HepG2 (cell line): ENCODE results near the gene CAMSAP3. TPM values are rescaled to one million over a fixed set of nuclear protein-coding genes. Genes with fewer than 3 reads are reported as not detected.

Source experiments
- ATF3 ChIP-seq: sonication (generic); formaldehyde crosslinking; IDR thresholded peaks from 2 replicates; pipeline ENCODE4 v1.4.0; 2020; ENCODE audit warnings: missing genetic modification reagents
- EHMT2 ChIP-seq: fragments of 200-600 bp; sonication (generic); IDR thresholded peaks from 2 replicates; pipeline ENCODE4 v1.7.0; 2017; ENCODE audit warnings: antibody characterized with exemption, low read depth, low read length, borderline replicate concordance
- ESRRA ChIP-seq: sonication (generic); formaldehyde crosslinking; IDR thresholded peaks from 2 replicates; pipeline ENCODE4 v1.5.1; 2020; ENCODE audit warnings: mild to moderate bottlenecking, low read depth, missing genetic modification reagents
- GABPB1 ChIP-seq: IDR thresholded peaks from 2 replicates; pipeline ENCODE4 v1.6.1; 2016; ENCODE audit warnings: mild to moderate bottlenecking, missing genetic modification reagents, moderate library complexity, missing compliant biosample characterization
- GATA4 ChIP-seq: sonication (generic); IDR thresholded peaks from 2 replicates; pipeline ENCODE4 v1.6.1; 2016; ENCODE audit warnings: antibody characterized with exemption, low read depth, borderline replicate concordance
- HNRNPLL ChIP-seq: fragments of 200-400 bp; formaldehyde crosslinking; IDR thresholded peaks from 2 replicates; pipeline ENCODE4 v1.6.1; 2017; ENCODE audit warnings: mild to moderate bottlenecking, low read depth, low read length; ENCODE audit not compliant: poor library complexity, severe bottlenecking
- JUND ChIP-seq: sonication (generic); formaldehyde crosslinking; IDR thresholded peaks from 2 replicates; pipeline ENCODE4 v1.8.0; 2022; ENCODE audit warnings: mild to moderate bottlenecking, missing genetic modification reagents
- LCORL ChIP-seq, 2 experiments: fragments of 450-650 bp in 1 of 2; sonication (generic) in 1 of 2; formaldehyde crosslinking in 1 of 2; IDR thresholded peaks; 2 replicates each; pipeline versions ENCODE4 v1.5.0 to v1.6.1; 2017 to 2020; ENCODE audit warnings: antibody characterized with exemption in 1 of 2, missing genetic modification reagents in 1 of 2
- MAZ ChIP-seq, 2 experiments: sonication (generic) in 1 of 2; formaldehyde crosslinking in 1 of 2; IDR thresholded peaks; 2 replicates each; pipeline versions ENCODE4 v1.5.0 to v1.6.1; 2012 to 2020; ENCODE audit warnings: low read depth in 2 of 2, mild to moderate bottlenecking in 2 of 2, borderline replicate concordance in 1 of 2, improper control_type of control experiment in 1 of 2, low read length in 1 of 2, missing genetic modification reagents in 1 of 2, moderate library complexity in 1 of 2
- TFDP2 ChIP-seq: sonication (generic); formaldehyde crosslinking; IDR thresholded peaks from 2 replicates; pipeline ENCODE4 v1.4.0; 2020; ENCODE audit warnings: missing genetic modification reagents
- THYN1 ChIP-seq: sonication (generic); formaldehyde crosslinking; IDR thresholded peaks from 2 replicates; pipeline ENCODE4 v1.8.1; 2023; ENCODE audit warnings: low read depth, mild to moderate bottlenecking, moderate library complexity, missing genetic modification reagents, borderline replicate concordance
- ZBTB7B ChIP-seq: sonication (generic); formaldehyde crosslinking; IDR thresholded peaks from 2 replicates; pipeline ENCODE4 v1.4.0; 2020; ENCODE audit warnings: missing genetic modification reagents
- ZFX ChIP-seq: sonication (generic); formaldehyde crosslinking; IDR thresholded peaks from 2 replicates; pipeline ENCODE4 v1.4.0; 2020; ENCODE audit warnings: mild to moderate bottlenecking, low read depth, missing genetic modification reagents, moderate library complexity
- ZNF20 ChIP-seq: sonication (generic); formaldehyde crosslinking; IDR thresholded peaks from 2 replicates; pipeline ENCODE4 v1.4.0; 2020; ENCODE audit warnings: mild to moderate bottlenecking, moderate library complexity, missing genetic modification reagents
- ZNF574 ChIP-seq: sonication (generic); formaldehyde crosslinking; IDR thresholded peaks from 2 replicates; pipeline ENCODE4 v1.4.0; 2020; ENCODE audit warnings: missing genetic modification reagents
- polyA plus RNA-seq, 8 experiments: library from polyadenylated mRNA; depleted of rRNA in 3 of 8; stranded (reverse) in 7 of 8; unstranded in 1 of 8; fragments of >200 nt; fragmentation: Illumina TruSeq in 4 of 8; extraction: Trizol in 4 of 8; gene quantifications; 2 replicates each; pipeline versions ENCODE4 v1.2.1 to v1.2.3, GENCODE V29; 2011 to 2016; ENCODE audit warnings: low read depth in 4 of 8, missing spikeins in 1 of 8, mixed read lengths in 1 of 8; ENCODE audit not compliant: insufficient read depth in 1 of 8
- total RNA-seq, 5 experiments: library from RNA; depleted of rRNA; stranded (reverse); fragments of >200 nt; fragmentation: Illumina TruSeq; extraction: Trizol; gene quantifications; 2 replicates each; pipeline ENCODE4 v1.2.3, GENCODE V29; 2016; ENCODE audit warnings: low read depth in 1 of 5
- TF ChIP-seq, protein P1 (sequence below): sonication (generic); formaldehyde crosslinking; IDR thresholded peaks from 2 replicates; pipeline ENCODE4 v1.8.0; 2022; ENCODE audit warnings: mild to moderate bottlenecking, missing genetic modification reagents
- TF ChIP-seq, protein P2 (sequence below): sonication (generic); formaldehyde crosslinking; IDR thresholded peaks from 2 replicates; pipeline ENCODE4 v1.4.0; 2020; ENCODE audit warnings: missing genetic modification reagents
- TF ChIP-seq, protein P3 (sequence below): sonication (generic); formaldehyde crosslinking; IDR thresholded peaks from 2 replicates; pipeline ENCODE4 v1.4.0; 2020; ENCODE audit warnings: missing genetic modification reagents

Gene CAMSAP3
- total and polyA plus RNA-seq, 2 of the 13 experiments (the other 11 are each of a cell fraction or from before 2014, with no cell fraction given), result 10.8 to 11.8 TPM

DNA sequence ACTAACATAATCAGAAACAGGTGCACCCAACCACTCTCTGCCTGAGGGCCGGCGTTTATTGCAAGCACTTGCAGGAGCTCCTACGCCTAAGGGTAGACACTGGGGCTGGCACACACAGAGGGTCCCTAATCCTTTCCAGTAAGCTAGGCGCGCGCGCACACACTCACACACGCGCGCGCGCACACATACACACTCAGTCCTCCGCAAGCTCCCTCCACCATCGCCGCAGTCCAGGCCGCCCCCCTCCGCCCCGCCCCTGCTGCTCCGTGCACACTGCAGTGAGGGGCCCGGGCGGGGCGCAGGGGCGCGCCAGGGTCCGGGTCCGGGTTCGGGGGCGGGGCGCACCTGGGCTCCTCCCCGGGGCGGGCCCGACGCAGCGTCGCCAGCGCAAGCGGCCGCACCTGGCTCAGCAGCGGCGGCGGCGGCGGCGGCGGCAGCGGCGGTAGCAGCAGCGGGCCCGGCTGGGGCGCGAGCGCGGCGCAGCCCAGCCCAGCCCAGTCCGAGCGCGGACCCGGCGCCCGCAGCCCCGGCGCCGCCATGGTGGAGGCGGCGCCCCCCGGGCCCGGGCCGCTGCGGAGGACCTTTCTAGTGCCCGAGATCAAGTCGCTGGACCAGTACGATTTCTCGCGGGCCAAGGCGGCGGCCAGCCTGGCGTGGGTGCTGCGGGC lies at the start of gene CAMSAP3 (continued):
- TF ChIP-seq TFDP2 (CRISPR knock-in tag) (peak; percentile 35; the same call in 1 of the 2 replicates), JUND (CRISPR knock-in tag) (no peak), ZBTB7B (CRISPR knock-in tag) (0 out of 2 replicates have a peak, but pooled peaks have one; percentile 47), ZNF574 (CRISPR knock-in tag) (no peak), LCORL (IDR thresholded peaks at IDR 0.05) (no peak), LCORL (CRISPR knock-in tag; IDR thresholded peaks at IDR 0.05) (0 out of 2 replicates have a peak, but pooled peaks have one; percentile 22), GABPB1 (CRISPR knock-in tag) (0 out of 2 replicates have a peak, but pooled peaks have one; percentile 25), ZNF20 (CRISPR knock-in tag) (no peak), ESRRA (CRISPR knock-in tag) (no peak), EHMT2 (no peak), ATF3 (CRISPR knock-in tag) (no peak), THYN1 (CRISPR knock-in tag) (no peak), HNRNPLL (peak; percentile 97), ZFX (CRISPR knock-in tag) (peak; percentile 40; the same call in 1 of the 2 replicates), GATA4 (no peak), MAZ (IDR thresholded peaks at IDR 0.05; ENCODE audit: borderline replicate concordance, low read depth, low read length) (peak; percentile 55; the same call in 1 of the 2 replicates), MAZ (CRISPR knock-in tag; IDR thresholded peaks at IDR 0.05; ENCODE audit: low read depth) (peak; percentile 75)
- TF ChIP-seq, protein P1, sequence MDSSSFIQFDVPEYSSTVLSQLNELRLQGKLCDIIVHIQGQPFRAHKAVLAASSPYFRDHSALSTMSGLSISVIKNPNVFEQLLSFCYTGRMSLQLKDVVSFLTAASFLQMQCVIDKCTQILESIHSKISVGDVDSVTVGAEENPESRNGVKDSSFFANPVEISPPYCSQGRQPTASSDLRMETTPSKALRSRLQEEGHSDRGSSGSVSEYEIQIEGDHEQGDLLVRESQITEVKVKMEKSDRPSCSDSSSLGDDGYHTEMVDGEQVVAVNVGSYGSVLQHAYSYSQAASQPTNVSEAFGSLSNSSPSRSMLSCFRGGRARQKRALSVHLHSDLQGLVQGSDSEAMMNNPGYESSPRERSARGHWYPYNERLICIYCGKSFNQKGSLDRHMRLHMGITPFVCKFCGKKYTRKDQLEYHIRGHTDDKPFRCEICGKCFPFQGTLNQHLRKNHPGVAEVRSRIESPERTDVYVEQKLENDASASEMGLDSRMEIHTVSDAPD, result no peak
- TF ChIP-seq, protein P2, sequence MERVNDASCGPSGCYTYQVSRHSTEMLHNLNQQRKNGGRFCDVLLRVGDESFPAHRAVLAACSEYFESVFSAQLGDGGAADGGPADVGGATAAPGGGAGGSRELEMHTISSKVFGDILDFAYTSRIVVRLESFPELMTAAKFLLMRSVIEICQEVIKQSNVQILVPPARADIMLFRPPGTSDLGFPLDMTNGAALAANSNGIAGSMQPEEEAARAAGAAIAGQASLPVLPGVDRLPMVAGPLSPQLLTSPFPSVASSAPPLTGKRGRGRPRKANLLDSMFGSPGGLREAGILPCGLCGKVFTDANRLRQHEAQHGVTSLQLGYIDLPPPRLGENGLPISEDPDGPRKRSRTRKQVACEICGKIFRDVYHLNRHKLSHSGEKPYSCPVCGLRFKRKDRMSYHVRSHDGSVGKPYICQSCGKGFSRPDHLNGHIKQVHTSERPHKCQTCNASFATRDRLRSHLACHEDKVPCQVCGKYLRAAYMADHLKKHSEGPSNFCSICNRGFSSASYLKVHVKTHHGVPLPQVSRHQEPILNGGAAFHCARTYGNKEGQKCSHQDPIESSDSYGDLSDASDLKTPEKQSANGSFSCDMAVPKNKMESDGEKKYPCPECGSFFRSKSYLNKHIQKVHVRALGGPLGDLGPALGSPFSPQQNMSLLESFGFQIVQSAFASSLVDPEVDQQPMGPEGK (CRISPR knock-in tag), result peak; percentile 88
- TF ChIP-seq, protein P3, sequence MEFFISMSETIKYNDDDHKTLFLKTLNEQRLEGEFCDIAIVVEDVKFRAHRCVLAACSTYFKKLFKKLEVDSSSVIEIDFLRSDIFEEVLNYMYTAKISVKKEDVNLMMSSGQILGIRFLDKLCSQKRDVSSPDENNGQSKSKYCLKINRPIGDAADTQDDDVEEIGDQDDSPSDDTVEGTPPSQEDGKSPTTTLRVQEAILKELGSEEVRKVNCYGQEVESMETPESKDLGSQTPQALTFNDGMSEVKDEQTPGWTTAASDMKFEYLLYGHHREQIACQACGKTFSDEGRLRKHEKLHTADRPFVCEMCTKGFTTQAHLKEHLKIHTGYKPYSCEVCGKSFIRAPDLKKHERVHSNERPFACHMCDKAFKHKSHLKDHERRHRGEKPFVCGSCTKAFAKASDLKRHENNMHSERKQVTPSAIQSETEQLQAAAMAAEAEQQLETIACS (CRISPR knock-in tag), result peak; percentile 88
